HG03196 (cell line): ENCODE data around the gene BEX3.

Experiments
- ATAC-seq: cut with Tn5 transposase; IDR thresholded peaks from one replicate; pipeline ENCODE4 v1.9.1; 2021; ENCODE audit not compliant: unreplicated experiment

The BEX3 gene

GRCh38 chrX:103417933-103418332, 41.6 kb downstream of the BEX3 start:
- no peak for ATAC-seq

GRCh38 chrX:103418811-103419340, 42.5 kb downstream of the BEX3 start:
- ATAC-seq = no peak

GRCh38 chrX:103423955-103424638, 47.8 kb downstream of the BEX3 start:
- no peak for ATAC-seq
